ENCODE measurements around the gene SERPINA6.

- no peak for TF ChIP-seq POLR2A (IDR thresholded peaks at IDR 0.05; ENCODE audit: low read depth, low read length)
- TF ChIP-seq POLR2AphosphoS5 (IDR thresholded peaks at IDR 0.05; ENCODE audit: low read depth, low read length) = no peak
- TF ChIP-seq TAF1 (IDR thresholded peaks at IDR 0.05; ENCODE audit: low read depth, low read length) = no peak
- TF ChIP-seq SPI1 (IDR thresholded peaks at IDR 0.05; ENCODE audit: low read depth, low read length) = no peak
These were observed 37.9 kb upstream of the SERPINA6 start for GRCh38 chr14:94360945-94361565.

All from GM12891 (cell line).